Amniotic epithelial cell (primary cell): ENCODE measurements around the gene MAGI3.
A peak's percentile ranks its signal among the peaks of the same experiment; 100 is the strongest.
"Not testable (repeated sequence)": the region's sequence is repeated elsewhere in the genome, so short reads cannot be mapped to it uniquely, and the experiment has no call there.

ENCODE experiments used
- DNase-seq: peaks from one replicate; pipeline ENCODE4 v3.0.0-alpha.2; 2010; ENCODE audit warnings: low read depth

MAGI3 gene

DNA sequence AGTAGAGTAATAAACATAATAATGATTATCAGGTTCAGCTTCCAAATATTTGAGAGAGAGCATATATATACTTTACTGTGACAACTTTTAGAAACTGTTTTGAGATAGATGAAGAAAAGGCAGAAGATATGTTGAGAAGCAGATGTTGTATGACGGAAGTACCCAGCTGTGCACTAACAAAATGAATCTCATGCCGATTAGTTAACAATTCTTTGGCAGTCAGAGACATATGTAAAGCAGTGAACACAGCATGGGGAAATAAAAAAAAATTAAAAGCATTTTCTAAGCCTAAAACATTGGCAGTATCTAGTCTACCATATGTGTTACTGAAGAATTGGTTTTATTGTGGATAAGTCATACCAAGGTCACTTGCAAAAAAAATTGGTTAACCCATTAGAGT, 51.8 kb downstream of the MAGI3 start:
- no peak for DNase-seq

DNA sequence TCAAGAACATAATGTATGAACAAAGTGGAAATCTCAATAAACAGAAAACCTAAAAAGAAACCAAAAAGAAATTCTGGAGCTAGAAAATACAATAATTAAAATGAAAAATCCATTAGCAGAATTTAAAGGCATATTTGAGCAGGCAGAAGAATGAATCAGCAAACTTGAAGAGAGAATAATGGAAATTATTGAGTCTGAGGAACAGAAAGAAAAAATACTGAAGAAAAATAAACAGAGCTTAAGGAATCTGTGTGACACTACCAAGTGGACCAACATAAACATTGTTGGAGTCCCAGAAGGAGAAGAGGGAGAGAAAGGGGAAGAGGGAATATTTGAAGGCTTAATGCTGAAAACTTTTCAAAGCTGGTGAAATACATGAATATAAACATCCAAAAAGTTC, 54.5 kb downstream of the MAGI3 start:
- DNase-seq = no peak

DNA sequence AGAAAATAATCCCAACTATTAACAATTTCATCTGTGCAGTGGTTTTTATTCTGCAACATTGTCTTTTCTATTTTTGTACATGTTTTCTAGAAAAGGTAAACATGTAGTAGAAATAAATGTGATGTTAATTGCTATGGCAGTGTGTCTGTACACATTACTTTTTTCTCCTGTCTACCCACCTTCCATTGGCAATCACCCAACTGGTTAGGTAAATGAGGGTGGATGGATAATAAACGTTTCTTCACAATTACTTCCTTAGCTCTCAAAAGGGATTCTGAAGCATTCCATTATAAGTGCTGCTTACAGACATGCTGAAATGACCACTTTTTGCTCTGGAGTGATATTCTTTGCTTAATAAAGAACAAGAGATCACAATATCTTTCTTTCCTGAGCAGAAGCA, 61.4 kb downstream of the MAGI3 start:
- no peak for DNase-seq

DNA sequence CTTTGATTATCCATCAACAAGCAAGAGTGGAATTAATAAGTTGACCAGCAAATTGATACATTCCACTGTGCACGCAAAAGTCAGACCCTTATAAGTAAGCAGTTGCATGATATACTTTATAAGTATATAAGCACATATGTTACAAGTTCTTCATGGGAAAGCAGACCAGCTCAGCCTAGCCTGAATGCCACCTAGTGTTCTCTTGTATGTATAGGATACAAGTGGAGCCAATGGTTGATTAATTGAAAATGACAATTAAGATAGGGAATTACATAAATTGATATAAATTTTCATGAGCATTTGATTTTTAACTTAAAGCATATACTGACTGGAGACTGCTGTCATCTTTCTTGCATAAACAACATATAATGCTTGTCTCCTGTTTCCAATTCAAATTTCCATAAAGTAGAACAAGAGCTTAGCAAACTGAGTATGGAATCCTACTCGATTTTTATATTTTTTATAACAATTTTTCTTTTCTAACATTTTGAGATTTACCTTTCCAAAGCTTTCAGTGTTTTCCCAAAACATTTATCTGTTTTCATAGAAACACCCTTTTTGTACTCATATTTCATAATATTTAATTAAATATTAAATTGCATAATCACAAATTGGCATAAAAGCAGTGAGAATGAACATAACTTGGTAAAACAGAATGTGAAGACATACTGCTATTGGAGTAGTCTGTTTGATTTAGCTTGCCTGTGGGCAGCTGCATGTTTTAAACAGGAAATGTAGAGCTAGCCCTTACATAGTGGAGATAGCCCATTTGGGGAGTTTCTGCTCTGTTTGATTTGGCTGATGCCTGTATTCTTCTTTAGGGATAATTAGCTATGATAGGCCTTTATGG, 62.8 kb downstream of the MAGI3 start:
- DNase-seq = peak; percentile 60

DNA sequence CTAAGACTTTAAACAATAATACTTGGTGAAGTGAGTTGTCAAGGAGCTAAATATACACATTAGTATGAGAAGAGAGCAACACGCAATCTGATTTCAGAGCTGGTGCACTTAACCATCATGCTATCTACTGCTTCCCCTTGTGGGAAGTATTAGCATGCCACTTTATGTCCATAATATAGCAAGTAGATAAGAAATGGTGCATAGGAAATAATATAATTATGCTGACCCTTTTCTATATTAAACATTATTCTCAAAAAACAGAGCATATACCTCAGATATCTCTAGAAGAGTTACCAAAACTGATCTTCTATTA, 63.4 kb downstream of the MAGI3 start:
- no peak for DNase-seq

DNA sequence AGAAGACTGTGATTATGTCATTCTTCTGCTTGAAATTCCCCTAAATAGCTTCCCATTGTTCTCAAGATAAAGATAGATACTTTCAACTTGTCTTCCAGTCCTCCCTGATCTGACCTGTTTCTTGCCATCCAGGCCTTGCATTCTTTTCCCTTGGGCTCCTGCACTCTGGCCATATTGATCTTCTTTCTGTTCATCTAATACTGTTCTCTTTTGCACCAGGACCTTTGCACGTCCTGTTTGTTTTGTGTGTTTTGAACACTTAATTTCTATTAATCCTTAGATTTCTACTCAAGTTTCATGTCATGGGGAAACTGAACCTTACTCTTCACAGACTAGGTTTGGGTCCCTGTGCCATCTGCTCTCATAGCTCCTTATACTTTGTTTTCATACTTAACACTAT, 65.1 kb downstream of the MAGI3 start:
- DNase-seq = no peak

DNA sequence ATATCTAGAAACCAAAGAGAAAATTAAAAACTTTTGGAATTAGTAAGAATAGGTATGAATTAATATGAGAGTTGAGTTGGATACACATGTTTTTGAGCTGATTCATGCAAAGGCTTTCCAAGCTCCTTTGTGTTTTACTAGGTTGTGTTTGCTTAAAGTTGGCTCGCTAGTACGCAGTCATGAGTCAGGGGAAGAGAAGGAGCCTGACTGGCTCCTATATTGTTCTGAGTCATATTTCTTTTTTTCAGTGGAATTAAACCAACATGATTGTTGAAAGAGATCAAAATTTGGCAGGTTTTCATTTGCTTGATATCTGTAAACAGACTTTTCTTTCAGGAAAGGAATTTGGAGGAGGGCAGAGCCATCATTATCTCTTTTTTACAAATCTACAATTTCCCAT, 66.7 kb downstream of the MAGI3 start:
- peak; percentile 94 for DNase-seq

DNA sequence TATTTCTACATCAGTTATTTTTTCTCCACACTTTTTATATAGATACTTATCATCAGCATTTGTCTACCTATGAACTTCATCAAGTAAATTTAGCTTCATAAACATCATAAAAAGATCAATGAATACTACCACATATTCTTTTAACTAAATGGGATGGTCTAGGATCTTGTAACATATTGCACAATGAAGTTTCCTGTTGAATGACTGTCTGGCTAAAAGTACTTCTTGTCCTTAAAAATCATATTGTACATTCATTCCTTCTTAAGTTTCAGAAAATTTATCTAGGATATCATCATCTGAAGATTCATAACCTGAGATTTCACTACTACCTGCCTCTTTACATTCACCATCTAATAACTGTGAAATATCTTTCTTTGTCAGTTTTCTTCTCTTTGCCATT, 69.0 kb downstream of the MAGI3 start:
- peak; percentile 40 for DNase-seq

DNA sequence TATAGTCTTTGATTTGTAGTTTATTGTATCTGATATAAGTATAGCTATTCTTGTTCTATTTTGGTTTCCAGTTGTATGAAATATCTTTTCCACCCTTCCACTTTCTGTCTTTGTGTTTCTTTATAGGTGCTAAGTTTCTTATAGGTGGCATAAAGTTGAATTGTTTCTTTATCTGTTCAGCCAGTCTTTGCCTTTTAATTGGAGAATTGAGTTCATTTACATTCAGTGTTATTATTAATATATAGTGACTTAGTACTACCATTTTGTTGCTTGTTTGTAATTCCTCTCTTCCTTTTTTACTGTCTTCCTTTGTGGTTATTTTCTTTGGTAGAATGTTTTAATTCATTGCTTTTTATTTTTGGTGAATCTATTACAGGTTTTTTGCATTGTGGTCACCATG, 77.7 kb downstream of the MAGI3 start:
- no peak for DNase-seq

DNA sequence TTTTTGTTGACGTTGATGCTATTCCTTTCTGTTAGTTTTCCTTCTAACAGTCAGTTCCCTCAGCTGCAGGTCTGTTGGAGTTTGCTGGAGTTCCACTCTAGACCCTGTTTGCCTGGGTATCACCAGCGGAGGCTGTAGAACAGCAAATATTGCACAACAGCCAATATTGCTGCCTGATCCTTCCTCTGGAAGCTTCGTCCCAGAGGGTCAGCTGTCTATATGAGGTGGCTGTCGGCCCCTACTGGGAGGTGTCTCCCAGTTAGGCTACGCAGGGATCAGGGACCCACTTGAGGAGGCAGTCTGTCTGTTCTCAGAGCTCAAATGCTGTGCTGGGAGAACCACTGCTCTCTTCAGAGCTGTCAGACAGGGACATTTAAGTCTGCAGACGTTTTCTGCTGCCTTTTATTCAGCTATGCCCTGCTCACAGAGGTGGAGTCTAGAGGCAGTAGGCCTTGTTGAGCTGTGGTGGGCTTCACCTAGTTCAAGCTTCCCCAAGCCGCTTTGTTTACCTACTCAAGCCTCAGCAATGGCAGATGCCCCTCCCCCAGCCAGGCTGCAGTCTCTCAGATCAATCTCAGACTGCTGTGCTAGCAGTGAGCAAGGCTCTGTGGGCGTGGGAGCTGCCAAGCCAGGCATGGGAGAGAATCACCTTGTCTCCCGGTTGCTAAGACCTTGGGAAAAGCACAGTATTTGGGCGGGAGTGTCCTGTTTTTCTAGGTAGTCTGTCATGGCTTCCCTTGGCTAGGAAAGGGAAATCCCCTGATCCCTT, 88.3 kb downstream of the MAGI3 start:
- not testable (repeated sequence) for DNase-seq

DNA sequence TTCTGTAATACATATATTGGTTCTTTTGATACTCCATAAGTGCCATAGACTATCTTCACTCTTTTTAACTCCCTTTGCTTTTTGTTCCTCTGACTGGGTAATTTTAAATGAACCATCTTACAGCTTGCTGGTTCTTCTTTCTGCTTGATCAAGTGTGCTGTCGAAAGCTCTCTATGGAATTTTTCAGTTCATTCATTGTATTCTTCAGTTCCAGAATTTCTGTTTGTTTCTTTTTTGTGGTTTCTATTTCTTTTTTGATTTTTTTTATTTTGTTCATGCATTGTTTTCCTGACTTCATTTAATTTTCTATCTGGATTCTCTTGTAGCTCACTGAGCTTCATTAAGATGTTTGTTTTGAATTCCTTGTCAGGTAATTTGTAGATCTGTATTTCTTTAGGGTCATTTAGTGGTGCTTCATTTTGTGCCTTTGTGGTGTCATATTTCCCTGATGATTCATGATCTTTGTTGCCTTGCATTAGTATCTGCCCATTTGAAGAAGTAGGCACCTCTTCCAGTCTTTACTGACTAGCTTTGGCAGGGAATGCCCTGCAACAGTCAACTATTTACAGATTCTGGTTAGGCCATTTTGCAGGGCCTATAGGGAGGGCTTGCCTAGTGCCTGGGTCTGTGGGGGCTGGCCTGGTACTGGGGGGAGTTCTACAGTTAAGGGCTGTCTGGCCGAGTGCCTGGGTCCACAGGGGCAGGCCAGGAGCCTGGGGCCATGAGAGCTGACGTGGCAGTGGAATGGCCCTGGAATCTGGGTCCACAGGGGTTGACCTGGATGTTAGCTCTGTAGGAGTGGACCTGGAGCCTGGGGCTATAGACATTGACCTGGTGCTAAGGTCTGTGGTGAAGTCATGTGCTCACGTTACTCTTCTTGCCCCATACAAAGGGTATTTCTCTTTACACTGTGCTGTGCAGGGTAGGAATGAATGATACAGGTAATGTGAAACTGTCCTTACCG, 89.7 kb downstream of the MAGI3 start:
- peak; percentile 13 for DNase-seq

DNA sequence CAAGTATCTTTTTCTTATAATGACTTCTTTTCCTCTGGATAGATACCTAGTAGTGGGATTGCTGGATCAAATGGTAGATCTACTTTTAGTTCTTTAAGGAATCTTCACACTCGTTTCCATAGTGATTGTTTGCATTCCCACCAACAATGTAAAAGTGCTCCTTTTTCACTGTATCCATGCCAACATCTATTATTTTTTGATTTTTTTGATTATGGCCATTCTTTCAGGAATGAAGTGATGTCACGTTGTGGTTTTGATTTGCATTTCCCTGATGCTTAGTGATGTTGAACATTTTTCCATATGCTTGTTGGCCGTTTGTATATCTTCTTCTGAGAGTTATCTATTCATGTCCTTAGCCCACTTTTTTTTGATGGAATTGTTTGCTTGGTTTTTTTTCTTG, 94.8 kb downstream of the MAGI3 start:
- DNase-seq = not testable (repeated sequence)

DNA sequence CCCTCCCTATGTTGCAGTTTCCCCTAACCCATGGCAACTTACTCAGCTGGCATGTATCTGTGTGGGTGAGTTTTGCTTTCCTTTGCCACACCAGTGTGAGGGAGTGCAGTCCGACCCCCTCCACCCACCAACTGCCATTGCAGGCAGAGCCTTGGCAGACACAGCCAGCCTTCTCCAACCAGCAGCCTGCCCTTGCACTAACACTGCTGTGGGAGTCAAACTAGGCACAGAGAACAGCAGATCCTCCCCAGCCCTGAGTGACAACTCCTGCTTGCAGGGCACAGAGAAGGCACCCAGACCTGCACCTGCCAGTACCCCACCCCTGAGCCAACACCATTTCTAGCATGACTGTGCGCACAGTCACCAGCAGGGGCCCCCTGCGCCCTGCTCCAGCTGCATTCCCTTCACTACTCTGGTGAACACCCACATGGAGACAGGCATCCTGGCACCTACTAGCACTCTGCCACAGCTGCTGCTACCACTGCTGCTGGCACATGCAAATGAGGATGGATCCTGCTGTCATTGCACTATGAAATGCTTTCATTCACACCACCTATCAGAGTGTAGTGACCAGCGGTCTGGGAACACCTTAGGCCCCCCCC, 98.4 kb downstream of the MAGI3 start:
- no peak for DNase-seq

DNA sequence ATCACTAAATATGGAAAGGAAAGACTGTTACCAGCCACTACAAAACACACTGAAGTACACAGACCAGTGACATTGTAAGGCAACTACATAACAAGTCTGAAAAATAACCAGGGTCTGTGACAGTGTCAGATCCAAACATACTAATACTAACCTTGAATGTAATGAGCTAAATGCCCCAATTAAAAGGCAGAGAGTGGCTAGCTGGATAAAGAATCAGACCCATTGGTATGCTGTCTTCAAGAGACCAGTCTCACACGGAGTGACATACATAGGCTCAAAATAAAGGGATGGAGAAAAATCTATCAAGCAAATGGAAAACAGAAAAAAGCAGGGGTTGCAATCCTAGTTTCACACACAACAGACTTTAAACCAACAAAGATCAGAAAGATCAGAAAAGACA, 100.1 kb downstream of the MAGI3 start:
- no peak for DNase-seq

DNA sequence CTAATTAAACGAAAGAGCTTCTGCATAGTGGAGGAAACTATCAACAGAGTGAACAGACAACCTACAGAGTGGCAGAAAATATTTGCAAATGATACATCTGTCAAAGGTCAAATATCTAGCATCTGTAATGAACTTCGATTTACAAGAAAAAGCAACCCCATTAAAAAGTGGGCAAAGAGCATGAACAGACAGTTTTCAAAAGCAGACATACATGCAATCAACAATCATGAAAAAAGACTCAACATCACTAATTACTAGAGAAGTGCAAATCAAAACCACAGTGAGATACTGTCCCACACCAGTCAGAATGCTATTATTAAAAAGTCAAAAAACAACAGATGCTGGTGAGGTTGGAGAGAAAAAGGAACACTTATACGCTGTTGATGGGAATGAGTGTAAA, 103.2 kb downstream of the MAGI3 start:
- DNase-seq = no peak

DNA sequence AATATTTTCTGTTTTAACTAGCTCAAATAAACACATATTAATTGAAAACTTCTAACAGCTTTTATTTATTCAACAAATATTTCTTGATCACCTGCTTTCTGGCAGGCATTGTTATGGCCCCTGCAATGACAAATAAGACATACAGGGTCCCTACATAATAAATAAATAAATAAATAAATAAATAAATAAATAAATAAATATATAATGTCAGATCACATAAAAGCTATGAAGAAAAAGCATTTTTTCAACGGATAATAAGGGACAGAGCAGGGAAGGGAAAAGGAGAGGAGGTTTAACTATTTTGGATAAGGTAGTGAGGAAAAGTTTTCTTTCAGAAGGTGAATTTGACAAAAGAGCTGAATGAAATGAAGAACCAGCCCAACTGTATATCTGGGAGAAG, 115.0 kb downstream of the MAGI3 start:
- DNase-seq = no peak

DNA sequence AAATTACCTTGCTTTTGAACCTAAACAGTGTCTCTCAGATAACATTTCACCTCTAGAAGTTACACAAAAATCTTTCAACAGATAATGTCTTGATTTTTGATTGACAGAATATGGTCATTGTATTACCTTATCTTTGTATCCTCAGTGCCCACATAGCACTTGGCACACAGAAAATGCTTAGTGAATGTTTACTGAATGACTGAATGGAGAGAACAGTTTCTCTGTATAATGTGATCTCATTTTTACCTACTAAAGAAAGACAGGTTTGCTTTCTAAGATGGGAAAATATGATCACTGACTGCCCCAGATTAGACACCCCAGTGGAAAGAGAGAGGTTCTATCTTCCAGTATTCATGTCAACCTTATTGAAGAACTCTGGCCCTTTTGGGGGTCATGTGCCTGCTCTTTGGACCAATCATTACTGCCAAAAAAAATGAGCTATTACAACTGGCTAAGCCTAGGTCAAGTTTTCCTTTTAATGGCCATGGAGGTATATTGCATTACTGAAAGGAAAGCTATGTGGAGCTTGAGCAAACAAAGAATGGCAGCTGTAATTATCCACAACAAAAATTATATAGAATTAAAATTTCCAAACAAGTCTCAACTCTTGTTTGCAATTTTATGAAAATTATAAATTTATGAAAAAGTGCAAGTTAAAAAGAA, 117.4 kb downstream of the MAGI3 start:
- no peak for DNase-seq

DNA sequence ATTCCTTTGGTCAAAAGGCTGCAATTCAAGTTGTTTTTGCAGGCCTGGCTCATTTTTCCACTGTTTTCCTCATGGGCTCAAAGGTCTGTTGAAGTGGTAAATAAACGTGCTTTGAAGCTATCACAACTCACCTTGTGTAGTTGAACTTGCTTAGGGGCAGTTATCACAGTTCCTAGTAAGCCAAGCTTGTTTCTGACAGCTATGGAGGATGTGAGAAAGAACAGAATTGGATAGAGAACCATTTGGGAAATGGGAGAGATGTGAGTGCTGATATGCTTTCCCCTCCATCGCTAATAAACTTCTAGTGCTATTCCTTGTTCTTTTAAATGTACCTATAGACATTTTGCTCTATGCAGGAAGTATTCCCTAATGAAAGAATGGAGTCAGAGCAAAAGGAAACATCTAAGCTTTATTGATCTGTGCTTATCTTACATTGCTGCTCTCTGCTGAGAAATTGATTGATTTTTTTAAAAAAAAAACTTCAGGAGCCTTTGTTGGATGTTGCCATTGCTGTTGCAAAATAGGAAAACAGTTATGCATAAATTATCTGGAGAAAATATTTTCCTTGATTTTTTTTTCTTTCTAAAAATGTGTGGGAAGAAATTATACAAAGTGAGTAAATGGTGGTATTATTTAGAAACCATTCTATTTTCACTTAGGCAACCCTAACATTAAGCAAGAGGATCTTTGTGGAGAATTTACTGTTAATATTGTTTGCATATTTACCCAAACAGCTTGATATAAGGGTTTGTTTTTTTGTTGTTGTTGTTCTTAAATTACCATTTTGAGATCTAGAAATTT, 118.2 kb downstream of the MAGI3 start:
- no peak for DNase-seq

DNA sequence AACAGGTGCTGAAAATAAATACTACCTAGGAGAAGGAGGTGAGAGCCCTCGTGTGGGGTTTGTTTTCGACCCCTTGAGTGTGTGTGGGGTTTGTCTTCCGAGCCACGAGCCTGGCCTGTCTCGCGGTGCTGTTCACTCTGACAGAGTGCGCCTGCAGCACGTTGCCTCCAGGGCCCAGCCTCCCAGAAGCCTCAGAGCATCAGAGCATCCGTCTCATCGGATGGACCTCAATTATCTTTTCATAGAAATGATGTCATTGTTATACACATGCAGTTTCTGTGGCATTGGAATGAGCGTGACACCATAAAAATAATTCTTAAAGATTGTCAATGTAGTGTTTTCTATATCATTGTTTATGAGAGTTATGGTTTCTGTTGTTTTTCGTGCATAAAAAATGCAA, 119.5 kb downstream of the MAGI3 start:
- DNase-seq = not testable (repeated sequence)

DNA sequence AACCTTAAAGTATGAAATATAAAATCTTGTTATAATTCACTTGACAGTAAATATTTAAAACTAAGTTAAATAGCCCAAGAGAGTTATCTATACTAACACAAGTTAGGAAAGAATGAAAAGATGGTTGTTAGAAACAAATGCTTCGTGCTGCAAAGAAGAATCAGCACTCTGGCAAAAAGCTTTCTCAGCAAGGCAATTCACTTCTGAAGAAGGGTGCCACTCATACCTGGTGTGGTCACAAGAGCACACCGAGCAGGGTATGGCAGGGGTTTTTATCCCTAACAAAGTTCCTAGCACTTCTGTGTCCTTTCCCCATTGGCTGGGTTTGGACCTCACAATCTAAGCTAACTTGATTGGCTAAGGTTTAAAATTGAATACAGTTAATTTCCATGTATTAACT, 121.0 kb downstream of the MAGI3 start:
- DNase-seq = no peak

DNA sequence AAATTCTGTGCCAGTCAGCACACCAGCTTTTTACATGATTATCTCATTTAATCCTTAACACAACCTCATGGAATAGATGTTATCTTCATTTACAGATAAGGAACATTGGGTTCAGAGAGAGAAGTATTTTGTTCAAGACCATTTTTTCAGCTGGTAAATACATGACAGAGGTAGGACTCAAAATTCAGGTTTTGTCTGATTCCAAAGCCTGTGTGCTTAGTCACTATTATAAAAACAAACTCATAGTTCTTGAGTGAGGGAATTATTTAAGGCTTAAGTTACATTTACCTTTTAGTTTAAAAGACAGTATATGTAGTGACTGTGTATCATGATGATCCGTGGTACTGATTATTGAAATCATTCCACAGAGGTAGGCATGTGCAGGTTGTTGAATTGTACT, 125.2 kb downstream of the MAGI3 start:
- DNase-seq = no peak
